H1 (cell line): Measurements from ENCODE around the gene MIX23. TPM values are rescaled to one million over a fixed set of nuclear protein-coding genes. Genes with fewer than 3 reads are reported as not detected.

Experiments used
- TAF1 ChIP-seq: IDR thresholded peaks from 2 replicates; pipeline ENCODE4 v1.6.1; 2011; ENCODE audit warnings: mild to moderate bottlenecking, low read depth, low read length
- TAF7 ChIP-seq: optimal IDR thresholded peaks from 2 replicates; pipeline ENCODE3; 2011; ENCODE audit warnings: low read depth, mild to moderate bottlenecking, inconsistent platforms, low read length, moderate library complexity, borderline replicate concordance
- polyA plus RNA-seq, 7 experiments: library from polyadenylated mRNA; depleted of rRNA in 3 of 7; stranded (reverse) in 5 of 7; unstranded in 2 of 7; fragments of >200 nt in 5 of 7; fragments of 200-250 nt in 2 of 7; gene quantifications; 1 replicate in 5 of 7; 2 replicates in 1 of 7; 4 replicates in 1 of 7; pipeline versions ENCODE4 v1.2.1 to v1.2.3, GENCODE V29; 2011 to 2013; ENCODE audit warnings: missing spikeins in 2 of 7, mixed read lengths in 2 of 7
- total RNA-seq: library from RNA; stranded (reverse); fragmentation: NEBNext Ultra II Directional; extraction: Animal tissue kit (Norgen Biotek cat#: 25700); gene quantifications from 2 replicates; pipeline ENCODE4 v1.2.1, GENCODE V29; 2021
- TF ChIP-seq, protein P1 (sequence below): fragments of 300-600 bp; sonication (generic); IDR thresholded peaks from 2 replicates; pipeline ENCODE4 v1.7.1; 2012; ENCODE audit warnings: low read length, moderate library complexity, mild to moderate bottlenecking, inconsistent platforms; ENCODE audit not compliant: insufficient replicate concordance
- TF ChIP-seq, protein P2 (sequence below): IDR thresholded peaks from 2 replicates; pipeline ENCODE4 v1.6.1; 2012; ENCODE audit warnings: inconsistent platforms
- TF ChIP-seq, protein P3 (sequence below): IDR thresholded peaks from 2 replicates; pipeline ENCODE4 v1.6.1; 2012; ENCODE audit warnings: low read length, inconsistent platforms

The MIX23 gene
- total and polyA plus RNA-seq, 2 of the 8 experiments (the other 6 are each of a cell fraction or from before 2014, with no cell fraction given): 22.1 to 69.6 TPM

DNA sequence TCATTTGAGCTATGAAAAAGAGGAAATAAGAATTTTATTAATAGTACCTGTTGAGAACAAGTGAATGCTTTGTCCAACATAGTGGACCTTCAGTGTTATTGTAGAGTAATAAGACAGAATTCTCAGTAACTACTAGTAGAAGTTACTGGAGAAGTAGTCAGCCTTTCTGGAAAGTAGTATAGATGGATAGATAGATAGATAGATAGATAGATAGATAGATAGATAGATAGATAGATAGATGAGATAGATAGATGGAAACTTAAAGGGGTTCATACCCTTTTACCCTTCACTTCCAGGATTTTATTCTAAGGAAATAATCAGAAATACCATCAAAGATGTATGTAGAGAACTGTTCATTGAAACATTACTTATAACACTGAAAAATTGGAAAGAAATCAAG, 6.2 kb upstream of the MIX23 start (continued):
- TF ChIP-seq, protein P1, sequence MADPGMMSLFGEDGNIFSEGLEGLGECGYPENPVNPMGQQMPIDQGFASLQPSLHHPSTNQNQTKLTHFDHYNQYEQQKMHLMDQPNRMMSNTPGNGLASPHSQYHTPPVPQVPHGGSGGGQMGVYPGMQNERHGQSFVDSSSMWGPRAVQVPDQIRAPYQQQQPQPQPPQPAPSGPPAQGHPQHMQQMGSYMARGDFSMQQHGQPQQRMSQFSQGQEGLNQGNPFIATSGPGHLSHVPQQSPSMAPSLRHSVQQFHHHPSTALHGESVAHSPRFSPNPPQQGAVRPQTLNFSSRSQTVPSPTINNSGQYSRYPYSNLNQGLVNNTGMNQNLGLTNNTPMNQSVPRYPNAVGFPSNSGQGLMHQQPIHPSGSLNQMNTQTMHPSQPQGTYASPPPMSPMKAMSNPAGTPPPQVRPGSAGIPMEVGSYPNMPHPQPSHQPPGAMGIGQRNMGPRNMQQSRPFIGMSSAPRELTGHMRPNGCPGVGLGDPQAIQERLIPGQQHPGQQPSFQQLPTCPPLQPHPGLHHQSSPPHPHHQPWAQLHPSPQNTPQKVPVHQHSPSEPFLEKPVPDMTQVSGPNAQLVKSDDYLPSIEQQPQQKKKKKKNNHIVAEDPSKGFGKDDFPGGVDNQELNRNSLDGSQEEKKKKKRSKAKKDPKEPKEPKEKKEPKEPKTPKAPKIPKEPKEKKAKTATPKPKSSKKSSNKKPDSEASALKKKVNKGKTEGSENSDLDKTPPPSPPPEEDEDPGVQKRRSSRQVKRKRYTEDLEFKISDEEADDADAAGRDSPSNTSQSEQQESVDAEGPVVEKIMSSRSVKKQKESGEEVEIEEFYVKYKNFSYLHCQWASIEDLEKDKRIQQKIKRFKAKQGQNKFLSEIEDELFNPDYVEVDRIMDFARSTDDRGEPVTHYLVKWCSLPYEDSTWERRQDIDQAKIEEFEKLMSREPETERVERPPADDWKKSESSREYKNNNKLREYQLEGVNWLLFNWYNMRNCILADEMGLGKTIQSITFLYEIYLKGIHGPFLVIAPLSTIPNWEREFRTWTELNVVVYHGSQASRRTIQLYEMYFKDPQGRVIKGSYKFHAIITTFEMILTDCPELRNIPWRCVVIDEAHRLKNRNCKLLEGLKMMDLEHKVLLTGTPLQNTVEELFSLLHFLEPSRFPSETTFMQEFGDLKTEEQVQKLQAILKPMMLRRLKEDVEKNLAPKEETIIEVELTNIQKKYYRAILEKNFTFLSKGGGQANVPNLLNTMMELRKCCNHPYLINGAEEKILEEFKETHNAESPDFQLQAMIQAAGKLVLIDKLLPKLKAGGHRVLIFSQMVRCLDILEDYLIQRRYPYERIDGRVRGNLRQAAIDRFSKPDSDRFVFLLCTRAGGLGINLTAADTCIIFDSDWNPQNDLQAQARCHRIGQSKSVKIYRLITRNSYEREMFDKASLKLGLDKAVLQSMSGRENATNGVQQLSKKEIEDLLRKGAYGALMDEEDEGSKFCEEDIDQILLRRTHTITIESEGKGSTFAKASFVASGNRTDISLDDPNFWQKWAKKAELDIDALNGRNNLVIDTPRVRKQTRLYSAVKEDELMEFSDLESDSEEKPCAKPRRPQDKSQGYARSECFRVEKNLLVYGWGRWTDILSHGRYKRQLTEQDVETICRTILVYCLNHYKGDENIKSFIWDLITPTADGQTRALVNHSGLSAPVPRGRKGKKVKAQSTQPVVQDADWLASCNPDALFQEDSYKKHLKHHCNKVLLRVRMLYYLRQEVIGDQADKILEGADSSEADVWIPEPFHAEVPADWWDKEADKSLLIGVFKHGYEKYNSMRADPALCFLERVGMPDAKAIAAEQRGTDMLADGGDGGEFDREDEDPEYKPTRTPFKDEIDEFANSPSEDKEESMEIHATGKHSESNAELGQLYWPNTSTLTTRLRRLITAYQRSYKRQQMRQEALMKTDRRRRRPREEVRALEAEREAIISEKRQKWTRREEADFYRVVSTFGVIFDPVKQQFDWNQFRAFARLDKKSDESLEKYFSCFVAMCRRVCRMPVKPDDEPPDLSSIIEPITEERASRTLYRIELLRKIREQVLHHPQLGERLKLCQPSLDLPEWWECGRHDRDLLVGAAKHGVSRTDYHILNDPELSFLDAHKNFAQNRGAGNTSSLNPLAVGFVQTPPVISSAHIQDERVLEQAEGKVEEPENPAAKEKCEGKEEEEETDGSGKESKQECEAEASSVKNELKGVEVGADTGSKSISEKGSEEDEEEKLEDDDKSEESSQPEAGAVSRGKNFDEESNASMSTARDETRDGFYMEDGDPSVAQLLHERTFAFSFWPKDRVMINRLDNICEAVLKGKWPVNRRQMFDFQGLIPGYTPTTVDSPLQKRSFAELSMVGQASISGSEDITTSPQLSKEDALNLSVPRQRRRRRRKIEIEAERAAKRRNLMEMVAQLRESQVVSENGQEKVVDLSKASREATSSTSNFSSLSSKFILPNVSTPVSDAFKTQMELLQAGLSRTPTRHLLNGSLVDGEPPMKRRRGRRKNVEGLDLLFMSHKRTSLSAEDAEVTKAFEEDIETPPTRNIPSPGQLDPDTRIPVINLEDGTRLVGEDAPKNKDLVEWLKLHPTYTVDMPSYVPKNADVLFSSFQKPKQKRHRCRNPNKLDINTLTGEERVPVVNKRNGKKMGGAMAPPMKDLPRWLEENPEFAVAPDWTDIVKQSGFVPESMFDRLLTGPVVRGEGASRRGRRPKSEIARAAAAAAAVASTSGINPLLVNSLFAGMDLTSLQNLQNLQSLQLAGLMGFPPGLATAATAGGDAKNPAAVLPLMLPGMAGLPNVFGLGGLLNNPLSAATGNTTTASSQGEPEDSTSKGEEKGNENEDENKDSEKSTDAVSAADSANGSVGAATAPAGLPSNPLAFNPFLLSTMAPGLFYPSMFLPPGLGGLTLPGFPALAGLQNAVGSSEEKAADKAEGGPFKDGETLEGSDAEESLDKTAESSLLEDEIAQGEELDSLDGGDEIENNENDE: no peak
- TF ChIP-seq TAF7 (no peak), TAF1 (no peak)
- TF ChIP-seq, protein P2, sequence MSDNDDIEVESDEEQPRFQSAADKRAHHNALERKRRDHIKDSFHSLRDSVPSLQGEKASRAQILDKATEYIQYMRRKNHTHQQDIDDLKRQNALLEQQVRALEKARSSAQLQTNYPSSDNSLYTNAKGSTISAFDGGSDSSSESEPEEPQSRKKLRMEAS: no peak
- TF ChIP-seq, protein P3, sequence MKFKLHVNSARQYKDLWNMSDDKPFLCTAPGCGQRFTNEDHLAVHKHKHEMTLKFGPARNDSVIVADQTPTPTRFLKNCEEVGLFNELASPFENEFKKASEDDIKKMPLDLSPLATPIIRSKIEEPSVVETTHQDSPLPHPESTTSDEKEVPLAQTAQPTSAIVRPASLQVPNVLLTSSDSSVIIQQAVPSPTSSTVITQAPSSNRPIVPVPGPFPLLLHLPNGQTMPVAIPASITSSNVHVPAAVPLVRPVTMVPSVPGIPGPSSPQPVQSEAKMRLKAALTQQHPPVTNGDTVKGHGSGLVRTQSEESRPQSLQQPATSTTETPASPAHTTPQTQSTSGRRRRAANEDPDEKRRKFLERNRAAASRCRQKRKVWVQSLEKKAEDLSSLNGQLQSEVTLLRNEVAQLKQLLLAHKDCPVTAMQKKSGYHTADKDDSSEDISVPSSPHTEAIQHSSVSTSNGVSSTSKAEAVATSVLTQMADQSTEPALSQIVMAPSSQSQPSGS: no peak
